T-helper 1 cell treated with Interleukin-12 subunit alpha and Interleukin-12 subunit beta and Interleukin-4 antibody, amounts not matched to agents 30 ng/mL and 1 ng/mL, for 36 hours (primary cell): ENCODE data around the gene FGF14. TPM values are rescaled to one million over a fixed set of nuclear protein-coding genes. Genes with fewer than 3 reads are reported as not detected.

Experiments used
- intact Hi-C: fragments of 100-400 bp; cut with micrococcal nuclease; formaldehyde crosslinking; loops from one replicate; pipeline ENCODE4 v1.15.1; 2024
- total RNA-seq: library from RNA; stranded (reverse); gene quantifications from 2 replicates; pipeline ENCODE4 v1.2.3, GENCODE V29; 2022

Gene FGF14
- total RNA-seq, 1 donor from 2014 or later = not detected

DNA sequence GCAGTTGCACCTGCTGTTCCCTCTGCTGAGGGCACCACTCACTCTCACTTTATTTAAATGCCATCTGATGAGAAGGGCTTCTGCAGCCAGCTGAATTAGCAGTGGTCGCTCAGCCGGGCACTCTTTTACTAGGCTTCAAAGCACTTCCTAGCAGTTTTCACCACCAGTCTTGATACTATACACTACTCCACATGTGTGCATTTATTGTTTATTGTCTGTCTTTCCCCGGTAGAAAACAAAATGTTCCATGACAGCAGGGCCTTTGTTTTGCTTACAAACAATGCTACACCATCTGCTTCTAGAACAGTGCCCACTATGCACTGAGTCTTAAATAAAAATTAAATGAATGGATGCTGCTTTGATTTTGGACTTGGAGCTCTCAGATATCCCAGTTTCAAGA lies 404.9 kb downstream of the FGF14 start:
- intact Hi-C loops = no loop called here

DNA sequence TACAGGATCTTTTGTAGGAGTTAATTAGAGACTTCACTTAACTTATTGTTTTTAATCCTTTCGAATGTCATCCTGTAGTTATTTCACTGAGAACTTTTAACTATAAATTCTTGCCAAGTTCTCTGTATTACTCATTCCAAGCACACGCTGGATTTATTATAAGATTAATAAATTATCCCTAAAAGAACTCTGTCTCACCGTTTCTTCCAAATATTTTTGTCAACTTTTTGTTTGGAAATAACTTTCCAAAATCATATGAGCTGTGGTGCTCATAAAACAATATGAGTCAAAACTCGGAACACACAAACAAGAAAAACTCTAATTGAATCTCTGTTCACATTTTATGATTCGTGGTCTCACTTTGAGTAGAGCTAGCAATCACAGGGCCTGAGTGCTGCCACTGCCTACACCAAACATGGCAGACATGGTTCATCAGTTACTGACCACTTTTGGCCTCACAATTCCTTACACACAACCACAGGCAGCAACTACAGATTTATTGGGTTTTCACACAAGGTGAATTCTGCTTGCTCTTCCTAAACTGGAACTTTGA lies 412.0 kb downstream of the FGF14 start:
- intact Hi-C loops = no loop called here

DNA sequence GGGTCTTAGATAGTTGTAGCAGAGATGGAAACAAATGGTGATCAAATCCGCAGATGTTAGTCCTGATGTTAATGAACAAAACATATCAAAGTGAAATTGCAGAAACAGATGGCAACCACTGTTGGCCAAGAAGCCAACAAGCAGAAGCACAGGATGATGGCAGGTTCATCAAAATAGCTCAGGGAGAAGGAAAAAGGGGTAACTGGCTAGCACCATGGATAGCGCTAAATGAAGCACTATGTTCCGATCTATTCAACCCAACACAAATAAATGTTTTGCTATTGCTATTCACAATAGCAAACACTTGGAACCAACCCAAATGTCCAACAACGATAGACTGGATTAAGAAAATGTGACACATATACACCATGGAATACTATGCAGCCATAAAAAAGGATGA lies 413.7 kb downstream of the FGF14 start:
- intact Hi-C loops = no loop called here

DNA sequence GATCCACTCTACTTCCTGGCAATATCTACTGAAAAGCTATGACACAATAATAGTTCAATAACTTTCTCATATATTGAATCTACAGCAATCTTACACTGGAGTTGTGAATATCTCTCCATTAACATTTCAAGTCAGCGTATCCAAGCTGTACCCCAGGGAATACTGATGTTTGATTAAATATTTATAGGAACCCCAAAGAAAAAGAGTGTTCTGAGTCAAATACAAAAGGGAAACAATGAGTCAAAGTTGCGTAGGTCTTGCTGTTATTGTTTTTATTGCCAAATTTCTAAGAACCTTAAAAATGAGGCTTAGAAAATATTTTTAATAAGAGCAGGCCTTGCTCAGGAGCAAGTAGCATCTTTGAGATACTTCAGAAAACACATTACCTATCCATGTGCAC lies 415.5 kb downstream of the FGF14 start:
- intact Hi-C loops = no loop called here

DNA sequence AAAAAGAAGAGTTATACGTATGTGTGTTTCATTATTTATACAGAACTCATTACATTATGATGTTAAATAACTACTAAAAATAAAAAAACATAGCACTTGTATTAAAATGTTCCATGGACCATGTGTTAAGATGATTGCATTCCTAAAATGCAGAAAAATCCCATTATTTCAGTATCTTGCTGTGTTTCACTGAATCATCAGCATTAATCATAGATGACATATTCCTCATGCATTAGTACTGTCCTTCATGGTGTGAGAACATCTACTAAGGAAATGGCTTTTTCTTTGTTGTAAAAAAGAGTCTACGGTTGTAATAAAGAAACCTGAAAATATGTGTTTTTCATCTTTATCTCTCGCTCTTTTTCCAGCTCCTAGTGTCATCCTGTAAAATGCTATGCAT lies 416.5 kb downstream of the FGF14 start:
- intact Hi-C loops = no loop called here

DNA sequence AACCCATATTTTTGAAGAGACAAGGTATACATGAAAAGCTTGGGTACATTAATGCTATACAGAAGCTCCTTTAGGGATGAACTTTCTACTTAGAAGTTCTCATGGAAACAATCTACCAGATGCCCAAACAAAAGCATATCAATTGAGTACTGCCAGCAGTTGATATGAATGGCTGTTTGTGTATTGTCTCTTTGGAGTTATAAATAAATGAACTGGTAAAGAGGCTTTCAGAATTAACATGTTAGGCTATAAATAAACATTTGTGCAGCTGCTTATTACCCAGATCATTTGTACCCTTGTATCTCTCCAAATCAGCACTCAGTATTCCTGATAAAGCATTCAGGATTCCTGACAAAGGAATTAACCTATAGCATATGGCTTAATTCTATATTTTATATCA lies 418.9 kb downstream of the FGF14 start:
- intact Hi-C loops = no loop called here

DNA sequence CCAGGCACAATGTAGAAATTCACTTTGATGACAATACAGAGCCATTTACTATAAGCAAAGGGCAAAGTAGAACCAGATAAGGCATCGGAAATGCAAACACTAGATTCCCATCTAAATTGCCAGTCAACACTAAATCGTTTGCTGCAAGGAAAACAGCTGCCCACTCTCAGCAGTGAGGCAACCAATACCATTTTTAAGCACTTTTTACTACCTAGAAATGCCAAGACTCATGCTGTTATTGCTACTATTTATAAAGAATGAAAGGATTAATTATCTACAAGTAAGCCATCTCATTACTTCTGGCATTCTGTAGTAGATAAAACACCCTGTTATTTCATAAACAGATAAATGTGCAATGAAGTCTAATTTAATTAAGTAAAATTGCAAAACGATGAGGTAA lies 422.0 kb downstream of the FGF14 start:
- intact Hi-C loops = no loop called here

DNA sequence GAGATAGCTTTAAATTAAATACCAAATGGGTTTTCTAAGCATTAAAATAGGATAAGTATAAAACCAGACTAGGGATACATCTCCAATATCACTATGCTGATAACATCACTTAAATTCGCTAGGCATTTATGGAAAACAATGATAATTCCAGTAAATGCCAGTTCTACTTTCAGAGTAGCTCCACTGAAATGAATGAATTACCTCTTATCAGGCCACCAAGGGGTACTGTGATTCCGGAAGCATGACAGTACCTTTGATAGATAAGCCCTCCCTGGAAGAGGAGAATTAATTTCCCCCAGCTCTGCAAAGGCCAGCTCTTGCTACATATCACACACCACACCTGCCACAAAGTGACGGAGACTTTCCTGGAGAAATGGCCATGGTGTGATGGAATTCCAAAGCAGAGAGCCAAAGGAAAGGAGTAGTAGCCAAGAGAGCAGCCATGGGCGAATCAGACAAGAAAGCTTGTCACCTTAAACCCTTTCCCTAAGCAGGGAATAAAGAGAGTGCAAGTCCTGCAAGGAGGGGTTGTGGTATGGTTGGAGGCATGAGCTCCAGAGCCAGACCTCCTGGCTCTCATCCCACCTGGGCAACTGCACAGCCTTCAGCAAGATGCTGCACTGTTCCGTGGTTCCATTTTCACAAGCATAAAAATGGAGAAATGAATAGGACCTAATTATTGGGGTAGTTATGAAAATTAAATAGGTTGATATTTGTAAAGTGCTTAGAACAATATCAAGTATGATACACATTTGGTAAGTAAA lies 423.1 kb downstream of the FGF14 start:
- intact Hi-C loops = no loop called here

DNA sequence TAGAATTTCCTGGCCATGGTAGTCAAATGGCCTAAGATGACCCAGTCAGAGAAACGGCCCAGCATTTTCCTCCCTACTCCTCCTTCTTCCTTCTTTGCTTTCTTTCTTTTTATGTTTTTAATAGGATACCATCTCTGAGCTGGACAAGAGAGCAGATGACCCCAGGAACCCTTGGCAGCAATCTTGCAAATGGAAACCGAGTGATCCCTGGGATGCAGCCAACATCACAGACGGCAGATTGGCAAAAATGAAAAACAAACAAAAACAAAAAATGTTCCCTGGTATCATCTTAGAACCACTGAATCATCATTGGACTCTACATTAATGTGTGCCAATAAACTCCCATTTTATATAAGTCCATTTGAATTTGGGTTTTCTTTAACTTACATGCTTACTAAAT lies 424.4 kb downstream of the FGF14 start:
- intact Hi-C loops = no loop called here

DNA sequence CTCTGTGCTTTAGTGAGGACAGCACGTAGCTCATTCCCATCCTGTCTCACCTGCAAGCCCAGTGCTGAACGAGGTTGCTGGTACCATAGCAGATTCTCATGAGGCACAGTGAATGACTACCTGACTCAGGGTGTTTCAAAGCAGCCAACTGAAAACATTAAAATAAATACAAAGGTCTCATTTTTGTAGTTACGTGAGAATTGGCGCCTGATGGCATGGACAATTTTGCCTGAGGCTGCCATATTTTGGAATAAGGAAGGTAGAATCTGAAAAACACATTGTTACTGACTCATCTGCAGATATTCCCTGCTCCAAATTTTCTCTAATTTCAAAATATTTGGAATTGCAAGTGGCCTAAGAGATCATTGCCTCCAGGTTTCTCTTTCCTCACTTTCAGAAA lies 429.7 kb downstream of the FGF14 start:
- intact Hi-C loops = no loop called here

DNA sequence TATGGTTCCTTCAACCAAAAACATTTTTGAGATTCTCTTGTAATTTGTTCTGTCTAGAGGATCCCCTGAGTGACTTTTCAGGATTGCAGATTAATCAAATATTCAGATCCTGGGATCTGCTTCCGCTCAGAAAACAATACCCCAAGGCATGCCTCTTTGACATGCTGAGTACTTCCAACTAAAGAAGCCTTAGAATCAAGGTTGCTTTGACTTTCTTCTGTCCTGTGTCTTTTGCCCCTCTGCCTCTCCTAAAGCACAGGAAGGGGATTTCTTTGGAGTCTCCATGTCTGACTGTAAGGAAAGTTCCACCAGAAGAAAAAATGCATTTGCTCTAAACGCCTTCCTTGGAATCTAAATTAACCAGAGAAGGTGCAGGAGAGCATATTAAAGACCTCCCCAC lies 431.5 kb downstream of the FGF14 start:
- intact Hi-C loops = no loop called here

DNA sequence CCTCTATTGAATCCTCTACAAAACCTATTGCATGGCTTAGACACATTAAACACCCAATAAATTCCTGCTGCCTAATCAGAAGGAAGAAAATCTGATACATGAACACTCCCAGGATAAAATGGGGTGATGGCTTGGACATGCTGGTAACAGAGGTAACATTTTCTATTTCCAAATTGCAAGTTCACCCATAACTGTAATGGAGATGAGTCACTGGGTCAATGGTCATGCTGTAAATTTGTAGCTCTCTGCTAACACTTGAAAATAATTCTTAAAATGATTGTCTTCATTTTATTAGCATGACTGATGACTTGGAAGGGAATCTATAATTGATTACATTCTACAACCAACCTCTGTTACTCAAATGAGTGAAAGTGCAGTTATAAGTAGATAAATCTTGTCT lies 434.1 kb downstream of the FGF14 start:
- intact Hi-C loops = no loop called here

DNA sequence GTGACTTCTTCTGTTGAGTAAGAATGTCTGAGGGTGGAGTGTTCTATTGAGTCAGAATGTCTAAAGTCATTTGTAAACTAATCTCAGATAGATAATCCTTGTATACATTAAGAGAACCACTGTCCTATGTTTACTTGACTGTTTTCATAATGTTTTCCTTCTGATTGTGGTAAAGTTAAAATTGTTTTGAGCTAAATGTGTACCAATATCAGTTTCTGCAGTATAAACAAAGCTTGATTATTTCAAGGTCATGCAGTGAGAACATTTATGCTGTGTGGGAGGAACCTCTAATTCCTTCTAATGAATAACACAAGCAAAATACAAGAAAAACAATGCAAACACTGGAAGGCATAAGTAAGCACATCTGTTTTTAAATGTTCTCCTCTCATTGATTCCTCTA lies 434.6 kb downstream of the FGF14 start:
- intact Hi-C loops = no loop called here

DNA sequence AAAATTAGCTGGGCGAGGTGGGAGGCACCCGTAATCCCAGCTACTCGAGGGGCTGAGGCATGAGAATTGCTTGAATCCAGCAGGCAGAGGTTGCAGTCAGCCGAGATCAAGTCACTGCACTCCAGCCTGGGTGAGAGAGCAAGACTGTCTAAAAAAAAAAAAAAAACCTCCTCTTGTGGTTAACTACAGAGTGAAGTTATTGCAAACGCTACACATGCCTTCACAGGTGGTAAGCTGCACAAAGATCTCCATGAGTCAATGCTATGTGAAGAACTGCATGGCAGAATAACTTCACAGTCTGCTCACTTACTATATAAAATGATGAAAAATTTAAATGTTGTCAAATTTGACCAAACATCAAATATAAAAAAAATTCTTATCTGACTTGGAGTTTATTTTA lies 436.8 kb downstream of the FGF14 start:
- intact Hi-C loops = no loop called here

DNA sequence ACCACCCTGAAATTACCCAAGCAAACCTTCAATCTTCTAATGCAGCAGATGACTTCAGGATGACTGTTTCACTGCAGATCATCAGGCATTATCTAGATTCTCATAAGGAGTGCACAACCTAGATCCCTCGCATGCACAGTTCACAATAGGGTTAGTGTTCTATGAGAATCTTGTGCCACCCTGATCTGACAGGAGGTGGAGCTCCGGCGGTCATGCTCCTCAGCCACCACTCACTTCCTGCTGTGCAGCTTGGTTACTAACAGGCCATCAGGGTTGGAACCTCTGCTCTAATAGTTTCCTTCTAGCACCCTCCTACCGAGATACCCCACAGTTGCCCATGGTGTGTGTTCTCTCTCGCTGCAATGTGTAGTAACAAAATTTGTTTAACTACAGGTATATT lies 442.8 kb downstream of the FGF14 start:
- intact Hi-C loops = no loop called here

DNA sequence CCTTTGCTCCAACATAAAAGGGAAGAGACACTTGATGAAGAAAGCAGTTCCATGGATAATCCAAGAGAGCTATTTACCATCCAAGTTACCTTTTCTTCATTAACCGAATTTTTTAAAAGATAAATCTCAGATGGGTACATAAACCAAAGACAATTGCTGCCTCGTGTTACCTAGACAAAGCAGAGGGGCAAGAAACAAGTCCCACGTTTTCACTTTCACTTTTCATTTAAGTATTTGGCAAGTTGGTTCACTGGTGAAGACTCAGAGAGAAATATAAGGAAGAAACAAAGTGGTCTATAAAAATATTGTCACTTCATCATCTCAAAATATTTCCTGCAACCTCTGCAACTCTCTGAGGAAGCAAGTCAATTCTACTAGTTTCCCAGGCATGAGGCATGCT lies 446.1 kb downstream of the FGF14 start:
- intact Hi-C loops = no loop called here

DNA sequence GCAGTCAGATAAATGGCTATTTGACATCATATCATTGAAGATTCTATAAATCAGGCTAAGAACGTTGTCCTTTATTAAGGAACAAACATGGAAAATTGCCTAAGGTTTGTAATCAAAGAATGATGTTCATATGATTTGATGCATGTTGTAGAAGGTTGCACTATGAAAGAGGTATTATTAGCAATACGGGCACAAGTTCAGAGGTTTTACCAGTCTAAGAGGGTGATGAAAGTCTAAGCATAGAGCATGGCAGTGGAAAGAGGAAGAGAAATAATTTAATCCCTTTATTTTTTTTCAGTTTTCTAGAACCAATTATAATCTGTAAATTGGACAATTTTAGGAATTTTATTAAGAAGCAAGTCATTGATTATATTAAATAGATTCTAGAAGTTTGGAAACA lies 450.7 kb downstream of the FGF14 start:
- intact Hi-C loops = no loop called here

DNA sequence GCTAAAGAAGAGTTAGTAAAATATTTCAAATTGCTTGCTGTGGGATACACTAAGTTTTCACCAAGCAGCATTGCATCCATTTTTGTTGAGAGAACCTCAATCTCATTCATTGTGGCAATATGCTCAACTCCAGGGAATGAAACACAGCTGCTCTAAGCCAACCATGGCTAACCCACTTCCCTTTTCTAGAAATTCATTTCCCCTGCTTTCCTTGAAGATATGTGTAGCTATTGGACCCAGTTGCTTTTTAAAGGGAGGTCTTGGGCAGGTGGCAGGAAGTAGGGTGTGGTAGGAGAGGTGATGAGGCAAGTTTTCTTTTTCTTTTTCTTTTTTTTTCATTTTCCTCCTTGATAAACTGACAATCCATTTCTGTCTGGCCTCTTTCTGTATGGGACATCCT lies 452.2 kb downstream of the FGF14 start:
- intact Hi-C loops = no loop called here

DNA sequence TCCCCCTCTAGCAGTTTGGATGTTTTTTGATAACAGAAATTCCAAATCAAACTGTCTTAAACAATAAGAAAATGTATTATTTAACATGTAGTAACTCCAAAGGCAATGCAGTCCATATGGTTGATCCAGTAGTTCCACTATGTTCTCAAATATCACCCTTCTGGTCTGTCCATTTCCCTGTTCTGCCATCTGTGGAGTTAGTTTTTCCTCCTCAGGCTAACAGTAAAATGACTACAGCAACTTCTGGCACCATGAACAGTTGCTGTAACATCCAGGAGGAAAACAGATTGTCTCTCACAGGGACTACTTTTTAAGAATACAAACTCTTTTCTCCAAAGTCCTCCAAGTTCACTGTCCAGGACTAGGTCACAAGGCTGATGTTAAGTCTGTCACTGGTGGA lies 455.4 kb downstream of the FGF14 start:
- intact Hi-C loops = no loop called here

DNA sequence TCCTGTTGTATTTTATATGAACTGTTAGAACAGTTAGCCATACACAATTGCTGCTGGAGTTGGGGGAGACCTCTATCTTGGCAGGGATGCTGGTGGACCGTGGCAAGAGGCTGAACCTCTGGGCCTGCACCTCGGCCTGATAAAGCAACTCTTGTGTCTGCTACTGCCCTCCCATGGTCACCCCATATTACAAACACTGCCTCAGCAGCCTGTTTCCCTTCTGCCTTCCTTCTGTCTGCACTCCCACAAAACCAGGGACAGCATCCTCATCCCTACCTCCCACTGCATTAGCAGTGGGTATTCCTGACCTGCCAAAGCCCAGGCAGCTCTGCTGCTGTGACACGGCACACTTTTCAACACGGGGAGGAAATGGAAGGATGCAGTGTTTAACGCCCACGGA lies 456.4 kb downstream of the FGF14 start:
- intact Hi-C loops = no loop called here

DNA sequence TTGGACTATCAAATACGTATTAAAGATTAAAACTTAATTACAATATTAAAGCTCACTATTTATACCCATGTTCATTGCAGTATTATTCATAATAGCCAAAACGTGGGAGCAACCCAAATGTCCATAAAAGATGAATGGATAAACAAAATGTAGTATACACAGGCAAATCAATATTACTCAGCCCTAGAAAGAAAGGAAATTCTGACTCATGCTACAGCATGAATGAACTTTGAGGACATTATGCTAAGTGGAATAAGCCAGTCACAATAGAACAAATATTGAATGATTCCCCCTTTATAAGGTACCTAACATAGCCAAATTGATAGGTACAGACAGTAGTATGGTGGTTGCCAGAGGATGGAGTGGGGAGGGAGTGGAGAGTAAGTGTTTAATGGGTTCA lies 457.3 kb downstream of the FGF14 start:
- intact Hi-C loops = loop anchor here (5.0 kb wide), 2 partner anchors 432 to 613 kb away; no protein-coding TSS in a partner anchor

DNA sequence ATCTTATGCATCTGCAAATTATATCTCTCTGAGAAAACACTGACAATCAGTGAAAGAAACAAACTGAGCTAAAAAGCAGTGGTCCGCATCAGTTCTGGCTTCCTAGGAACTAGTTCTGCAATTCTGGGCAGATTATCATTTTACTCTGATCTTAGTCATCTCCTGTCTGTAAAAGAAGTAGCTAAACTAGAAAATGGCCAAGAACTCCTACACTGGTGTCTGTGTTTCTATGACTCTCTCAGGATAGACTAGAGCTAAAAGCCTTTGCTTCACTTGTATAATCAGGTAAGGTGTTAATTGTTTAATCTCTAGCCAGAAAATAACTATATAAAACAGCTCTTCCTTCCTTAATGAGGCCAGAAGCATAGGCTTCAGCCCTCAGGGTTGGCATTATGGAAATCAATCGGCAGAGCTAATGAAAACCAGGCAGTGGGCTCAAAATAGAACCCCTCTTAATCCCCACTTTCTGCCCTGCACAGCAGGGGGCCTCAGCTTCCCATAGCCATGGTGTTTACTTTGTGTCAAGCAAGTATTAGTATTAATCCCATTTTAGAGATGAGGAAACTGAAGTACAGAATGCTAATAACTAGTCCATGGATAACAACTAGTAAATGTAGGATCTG lies 459.2 kb downstream of the FGF14 start:
- intact Hi-C loops = loop anchor here (1.0 to 5.0 kb wide), 3 partner anchors 430 to 615 kb away; no protein-coding TSS in a partner anchor

DNA sequence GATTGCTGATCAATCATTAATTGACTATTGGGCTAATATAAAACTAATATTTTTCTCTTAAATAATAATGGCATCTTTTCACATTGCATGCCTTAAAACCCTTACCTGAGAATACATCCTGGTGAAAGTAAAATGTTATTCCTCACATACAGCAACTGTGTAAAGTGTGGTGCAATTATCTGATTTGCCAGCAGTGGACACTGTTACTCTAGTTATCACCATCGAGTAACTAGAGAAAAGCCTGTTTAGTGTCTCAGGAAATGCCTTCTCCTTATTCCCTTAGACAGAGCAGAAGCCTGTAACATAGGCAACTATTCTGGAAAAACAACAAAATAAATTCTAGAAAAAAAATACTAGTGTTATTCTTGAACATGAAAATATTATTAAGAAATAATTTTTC lies 459.8 kb downstream of the FGF14 start:
- intact Hi-C loops = loop anchor here (1.0 to 5.0 kb wide), 3 partner anchors 430 to 615 kb away; no protein-coding TSS in a partner anchor
